HG03280 (cell line): ENCODE measurements around the gene DNAJB6.

Experiments
- ATAC-seq: cut with Tn5 transposase; IDR thresholded peaks from one replicate; pipeline ENCODE4 v1.9.1; 2021; ENCODE audit warnings: mild to moderate bottlenecking, moderate library complexity; ENCODE audit not compliant: unreplicated experiment

Gene DNAJB6

GRCh38 chr7:157362729-157363128 lies 25.9 kb downstream of the DNAJB6 start:
- no peak for ATAC-seq

- no peak for ATAC-seq
Measured at GRCh38 chr7:157366722-157367121, 29.9 kb downstream of the DNAJB6 start.

DNA sequence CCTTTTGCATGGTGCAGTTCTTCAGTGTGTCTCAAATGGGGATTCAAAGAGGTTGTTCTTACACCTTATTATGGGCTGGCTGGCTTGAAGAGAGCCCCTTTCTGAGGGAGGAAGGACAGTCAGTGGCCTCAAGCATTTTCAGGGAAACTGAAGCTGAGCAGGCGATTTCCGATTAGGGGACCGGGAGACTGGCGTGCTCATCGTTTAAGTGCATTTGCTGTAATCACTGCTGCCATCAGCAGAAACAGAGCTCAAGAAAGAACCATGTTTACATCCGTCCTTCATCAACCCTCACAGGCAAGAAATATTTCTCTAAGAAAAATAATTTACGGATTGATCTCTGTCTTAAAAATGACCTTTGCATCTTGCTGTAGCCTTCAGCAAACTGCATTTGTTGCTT lies 32.2 kb downstream of the DNAJB6 start:
- ATAC-seq = no peak

- ATAC-seq = no peak
Measured at GRCh38 chr7:157370742-157371141, 33.9 kb downstream of the DNAJB6 start.

- ATAC-seq = no peak
Measured at GRCh38 chr7:157371296-157371695, 34.5 kb downstream of the DNAJB6 start.

DNA sequence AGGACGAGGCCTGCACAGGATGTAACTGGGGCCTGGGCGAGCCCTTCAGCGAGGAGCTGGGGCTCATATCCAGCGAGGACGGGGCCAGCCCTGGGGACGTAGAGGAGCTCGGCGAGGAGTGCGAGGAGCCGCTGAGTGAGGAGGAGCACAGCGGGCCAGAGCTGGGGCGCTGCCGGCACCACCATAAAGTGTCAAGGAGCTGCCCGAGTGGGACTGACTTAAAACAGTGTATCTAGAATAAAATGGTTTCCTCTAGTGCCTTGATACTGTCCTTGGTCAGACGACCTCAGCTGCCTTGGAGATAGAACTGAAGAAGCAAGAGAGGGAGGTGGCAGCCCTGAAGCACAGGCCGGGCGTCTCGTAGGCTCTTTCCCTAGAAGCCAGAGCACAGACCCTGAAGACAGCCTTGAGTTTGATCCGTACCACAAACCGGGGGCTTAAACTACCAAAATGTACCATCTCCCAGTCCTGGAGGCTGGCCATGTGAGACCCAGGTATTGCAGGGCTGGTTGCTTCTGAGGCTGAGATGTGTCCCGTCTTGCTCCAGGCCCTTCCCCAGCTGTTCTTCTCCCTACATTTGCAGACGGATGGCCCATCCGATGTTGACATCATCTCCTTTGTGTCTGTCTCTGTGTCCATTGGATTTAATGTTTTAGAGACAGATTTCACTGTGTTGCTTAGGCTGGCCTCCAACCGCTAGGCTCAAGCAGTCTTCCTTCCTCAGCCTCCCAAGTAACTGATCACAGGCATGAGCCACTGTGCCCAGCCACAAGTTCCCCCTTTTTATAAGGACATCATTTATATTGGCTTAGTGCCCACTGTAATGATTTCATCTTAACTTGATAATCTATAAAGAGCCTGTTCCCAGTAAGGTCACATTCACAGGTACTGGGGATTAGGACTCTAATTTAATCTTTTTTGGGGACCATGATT lies 35.8 kb downstream of the DNAJB6 start:
- ATAC-seq = no peak

DNA sequence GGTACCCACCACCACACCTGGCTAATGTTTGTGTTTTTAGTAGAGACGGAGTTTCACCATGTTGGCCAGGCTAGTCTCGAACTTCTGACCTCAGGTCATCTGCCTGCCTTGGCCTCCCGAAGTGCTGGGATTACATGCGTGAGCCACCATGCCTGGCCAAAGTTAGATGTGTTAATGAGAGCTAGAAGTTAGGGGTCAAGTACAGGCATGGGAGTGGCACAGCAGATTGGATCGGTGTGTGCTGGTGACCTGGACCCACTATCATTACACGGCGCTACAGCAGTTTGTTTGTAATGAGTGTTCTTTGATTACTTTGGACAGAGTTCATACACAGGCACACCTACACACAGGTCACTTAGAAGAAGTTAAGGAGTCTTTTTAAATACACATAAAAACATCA lies 36.7 kb downstream of the DNAJB6 start:
- ATAC-seq = no peak

DNA sequence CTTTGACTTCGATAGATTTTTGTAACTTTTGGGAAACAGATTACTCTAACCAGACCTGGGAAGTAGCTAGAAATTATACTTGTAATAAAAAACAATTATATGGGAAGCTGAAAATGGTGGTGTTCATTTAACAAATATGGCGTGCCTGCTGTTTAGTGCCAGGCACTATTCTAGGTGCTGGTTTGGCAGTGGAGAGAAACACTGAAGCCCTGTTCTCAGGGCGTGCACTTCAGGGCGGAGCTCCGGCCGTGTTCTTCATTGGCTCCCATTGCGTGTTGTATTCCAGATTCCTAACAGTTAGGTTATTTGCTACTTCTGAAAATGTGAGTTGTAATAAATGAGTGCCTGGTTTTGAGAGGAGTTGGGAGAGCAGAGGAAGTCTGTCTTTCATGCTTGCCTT lies 38.6 kb downstream of the DNAJB6 start:
- ATAC-seq = no peak

DNA sequence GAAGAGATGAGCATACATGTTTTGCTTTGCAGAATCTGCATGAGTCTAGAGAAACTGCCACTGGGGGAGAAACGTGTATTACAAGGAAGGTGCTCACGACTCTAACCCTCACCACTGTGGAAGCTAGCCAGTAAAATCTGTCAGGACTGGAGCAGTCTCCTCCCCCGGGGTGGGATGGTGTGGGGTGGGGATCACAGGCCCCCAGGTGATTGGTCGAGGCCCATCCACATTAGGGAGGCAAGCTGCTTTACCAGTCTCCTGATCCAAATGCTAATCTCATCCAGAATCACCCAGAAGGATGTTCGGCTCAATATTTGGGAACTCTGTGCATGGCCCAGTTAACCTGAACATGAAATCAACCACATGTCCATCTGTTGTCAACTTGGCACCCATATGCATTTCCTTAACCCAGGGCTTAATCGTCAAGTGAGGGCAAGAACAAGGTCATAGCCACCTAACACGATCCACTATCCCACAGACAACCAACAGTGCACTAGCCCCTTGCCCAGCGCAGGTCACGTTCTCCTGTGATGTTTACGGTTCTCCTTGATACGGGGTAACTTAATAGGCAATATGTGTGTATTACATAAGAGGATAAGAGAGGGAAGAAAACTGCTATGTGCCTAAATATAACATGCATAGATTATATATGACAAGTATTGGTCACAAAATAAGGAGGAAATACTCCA lies 40.8 kb downstream of the DNAJB6 start:
- no peak for ATAC-seq

- ATAC-seq = no peak
Measured at GRCh38 chr7:157378390-157378789, 41.6 kb downstream of the DNAJB6 start.

DNA sequence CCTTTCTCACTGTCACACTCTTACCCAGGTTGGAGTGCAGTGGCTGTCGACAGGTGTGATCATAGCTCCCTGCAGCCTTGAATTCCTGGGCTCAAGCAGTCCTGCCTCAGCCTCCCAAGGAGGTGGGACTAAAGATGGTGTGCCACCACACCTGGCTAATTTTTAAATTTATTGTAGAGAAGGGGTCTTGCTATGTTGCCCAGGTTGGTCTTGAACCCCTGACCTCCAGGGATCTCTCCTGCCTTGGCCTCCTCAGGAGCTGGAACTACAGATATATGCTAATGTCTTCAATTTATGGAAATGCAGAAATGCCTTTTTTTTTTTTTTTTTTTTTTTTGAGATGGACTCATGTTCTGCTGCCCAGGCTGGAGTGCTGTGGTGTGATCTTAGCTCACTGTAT lies 42.7 kb downstream of the DNAJB6 start:
- no peak for ATAC-seq

DNA sequence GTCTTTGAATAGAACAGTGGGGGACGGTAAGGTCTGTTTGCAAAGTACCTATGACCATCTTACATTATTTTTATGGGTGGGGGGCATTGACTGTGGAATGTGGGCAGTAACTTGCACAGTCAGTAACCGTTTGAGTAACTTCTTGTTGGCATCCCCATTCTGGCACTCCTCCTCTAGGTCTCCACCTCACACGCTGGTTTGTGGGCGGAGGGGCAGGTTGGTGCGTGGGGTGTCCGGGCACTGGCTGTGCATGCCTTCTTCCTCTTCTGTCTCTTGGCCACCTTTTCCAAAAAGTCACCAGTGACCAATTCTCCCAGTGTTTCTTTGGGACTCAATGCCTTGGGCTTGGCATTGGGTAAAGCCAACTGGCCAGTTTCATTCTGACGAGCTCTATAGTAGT lies 43.6 kb downstream of the DNAJB6 start:
- no peak for ATAC-seq

DNA sequence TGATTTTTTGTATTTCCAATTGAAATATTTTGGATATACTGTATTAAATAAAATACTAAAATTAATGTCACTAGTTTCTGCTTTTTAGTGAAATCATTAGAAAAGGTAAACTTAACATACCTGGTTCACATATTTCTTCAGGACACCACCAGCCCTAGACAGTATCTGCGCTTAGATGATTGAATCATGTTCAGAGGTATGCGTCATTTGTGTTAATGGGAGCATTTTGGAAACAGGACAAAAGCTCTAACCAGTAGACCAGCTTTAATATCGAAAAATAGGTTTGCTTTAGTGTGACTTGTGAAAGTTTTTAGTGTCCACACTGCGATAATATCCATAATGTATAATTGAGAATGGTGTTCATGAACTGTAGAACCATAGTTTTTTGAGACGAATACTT lies 47.1 kb downstream of the DNAJB6 start:
- no peak for ATAC-seq

DNA sequence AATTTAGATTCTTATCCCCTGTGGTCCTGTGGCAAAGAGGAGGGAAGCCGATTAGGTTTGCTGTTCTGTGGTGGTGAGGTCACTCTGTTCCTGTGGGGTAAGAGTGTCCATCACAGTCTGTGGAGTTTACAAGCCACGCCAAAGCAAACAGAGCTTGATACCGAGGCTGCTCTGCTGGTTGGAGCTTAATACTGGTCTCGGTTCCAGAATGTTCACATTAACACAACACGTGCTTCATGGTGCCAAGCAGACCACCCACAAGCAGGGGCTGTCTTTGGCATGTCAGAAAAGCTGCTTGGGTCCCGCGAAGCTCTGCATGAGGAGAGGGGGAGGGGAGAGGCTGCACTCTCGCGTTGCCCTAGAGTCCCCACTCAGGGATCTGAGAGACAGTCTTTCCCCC lies 47.5 kb downstream of the DNAJB6 start:
- no peak for ATAC-seq

- peak; percentile 96 for ATAC-seq
Measured at GRCh38 chr7:157386979-157387800, 50.4 kb downstream of the DNAJB6 start.

GRCh38 chr7:157388301-157388700 lies 51.5 kb downstream of the DNAJB6 start:
- no peak for ATAC-seq

- no peak for ATAC-seq
Measured at GRCh38 chr7:157389951-157390730, 53.3 kb downstream of the DNAJB6 start.

DNA sequence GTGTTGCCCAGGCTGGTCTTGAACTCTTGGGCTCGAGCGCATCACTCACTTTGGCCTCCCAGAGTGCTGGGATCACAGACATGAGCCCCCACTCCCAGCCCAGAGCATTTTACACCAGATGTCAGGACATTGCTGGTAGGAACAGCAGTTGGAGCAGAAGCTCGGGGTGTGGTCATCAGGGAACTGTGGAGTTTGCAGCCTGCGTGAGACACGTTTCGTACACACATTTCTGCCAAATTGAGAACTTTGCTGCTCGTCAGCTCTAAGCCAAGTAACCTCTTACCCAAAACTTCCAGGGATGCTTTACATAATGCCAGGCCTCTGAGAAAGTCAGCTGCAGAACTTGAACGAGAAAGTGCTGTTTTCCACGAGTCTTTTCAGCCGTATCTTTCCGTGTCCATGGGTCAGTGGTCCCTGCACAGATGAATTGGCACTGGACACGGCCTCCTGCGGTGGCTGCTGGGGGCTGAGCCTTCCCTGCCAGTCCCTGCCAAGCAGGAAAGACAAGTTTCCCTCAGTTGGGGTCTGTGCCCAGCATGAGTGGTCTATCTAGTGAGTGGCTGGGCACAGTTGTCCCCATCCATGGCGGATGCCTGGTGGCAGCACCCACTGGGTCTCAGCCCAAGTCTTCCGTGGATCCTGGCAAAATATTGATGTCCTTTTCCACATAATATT lies 54.4 kb downstream of the DNAJB6 start:
- ATAC-seq = no peak

DNA sequence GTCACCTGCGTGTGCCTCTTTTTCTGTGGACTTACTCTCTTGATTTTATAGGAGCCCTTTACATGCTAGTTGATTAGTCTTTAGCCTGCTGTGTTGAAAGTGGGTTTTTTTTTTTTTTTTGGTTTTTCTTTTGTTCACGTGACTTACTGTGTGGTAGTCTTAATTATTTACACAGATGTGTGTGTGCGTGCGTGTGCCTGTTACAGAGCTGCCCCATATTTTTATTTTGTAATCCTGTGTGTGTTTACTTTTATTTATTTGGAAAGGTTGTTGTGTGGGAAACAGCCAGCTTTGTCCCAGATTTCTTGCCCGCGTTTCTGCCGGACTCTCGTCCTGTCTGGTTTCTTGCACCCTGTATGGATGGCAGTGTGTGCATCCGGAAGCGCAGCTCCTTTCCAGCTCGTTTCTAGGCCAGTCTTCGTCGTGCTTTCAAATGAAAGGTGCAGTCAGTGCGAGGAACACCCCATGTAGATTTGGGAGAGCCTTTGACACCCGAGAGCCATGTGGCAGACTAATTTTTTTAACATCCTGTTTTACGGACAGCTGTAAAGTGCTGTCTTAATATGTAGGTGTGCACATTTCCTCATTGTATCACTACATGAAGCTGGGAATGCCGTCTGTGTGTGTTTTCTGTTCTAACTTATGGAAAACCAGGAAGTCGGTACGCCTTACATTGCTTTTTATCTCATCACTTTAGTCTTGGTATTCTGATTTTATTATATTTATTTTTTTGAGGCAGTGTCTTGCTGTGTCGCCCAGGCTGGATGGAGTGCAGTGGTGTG lies 55.6 kb downstream of the DNAJB6 start:
- ATAC-seq = no peak
